NCI-H1105 treated with DMSO at 0.1 percent for 48 hours (cell line): Measurements from ENCODE around the gene RITA1.
A peak's percentile ranks its signal among the peaks of the same experiment; 100 is the strongest.
"Not testable (repeated sequence)": the region's sequence is repeated elsewhere in the genome, so short reads cannot be mapped to it uniquely, and the experiment has no call there.

ENCODE experiments used
- DNase-seq: peaks from one replicate; lab custom pipeline; 2025; lab: John Stamatoyannopoulos, UW

The RITA1 gene

DNA sequence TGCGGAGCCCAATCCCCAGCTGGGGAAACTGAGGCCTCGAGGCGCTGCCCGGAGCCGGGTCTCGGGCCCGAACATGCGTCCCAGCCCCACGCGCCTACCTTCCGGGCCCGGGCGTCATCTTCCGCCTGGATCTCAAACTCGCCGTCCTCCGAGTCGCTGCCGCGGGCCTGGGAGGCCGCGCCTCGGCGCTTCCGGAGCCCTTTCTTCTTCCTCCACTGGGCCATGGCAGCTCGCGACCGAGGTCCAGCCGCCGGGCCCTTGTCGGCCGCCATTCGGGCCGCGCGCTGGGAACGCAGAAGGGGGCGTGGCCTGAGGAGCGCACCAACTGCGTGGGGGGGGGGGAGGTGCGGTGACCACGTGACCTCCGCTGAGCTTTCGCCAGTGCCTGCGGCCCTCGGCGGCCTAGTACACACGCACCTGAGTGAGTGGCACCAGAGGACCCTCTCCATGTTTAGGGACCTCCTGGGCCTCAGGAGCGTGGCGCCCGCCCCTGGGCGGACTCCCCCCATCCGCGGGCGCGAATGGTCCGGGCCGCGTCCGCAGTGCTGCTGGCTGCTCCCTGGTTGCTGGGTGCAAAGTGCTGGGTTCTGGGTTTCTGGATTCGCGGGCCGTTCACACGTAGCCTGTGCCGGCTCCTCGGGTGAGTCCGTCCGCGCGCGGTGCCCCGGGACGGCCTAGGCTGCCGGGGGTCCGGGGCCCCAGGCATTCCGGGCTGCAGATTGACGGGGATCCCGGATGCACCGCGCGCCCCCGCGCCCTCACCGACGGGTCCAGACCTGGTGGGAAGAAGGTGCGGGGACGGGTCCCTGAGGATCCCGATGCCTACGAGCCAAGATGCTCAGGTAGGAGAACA lies at the start of gene RITA1, which contains the start of gene DDX54:
TSS of gene RITA1 (plus strand) at position 542 of the 853 bp plus-strand sequence. CDS start 1,026 bp downstream, outside the sequence.
TSS of gene DDX54 (minus strand) at position 299 of the 853 bp plus-strand sequence. CDS start at position 272, 27 bp downstream.
- peak; percentile 92 for DNase-seq

DNA sequence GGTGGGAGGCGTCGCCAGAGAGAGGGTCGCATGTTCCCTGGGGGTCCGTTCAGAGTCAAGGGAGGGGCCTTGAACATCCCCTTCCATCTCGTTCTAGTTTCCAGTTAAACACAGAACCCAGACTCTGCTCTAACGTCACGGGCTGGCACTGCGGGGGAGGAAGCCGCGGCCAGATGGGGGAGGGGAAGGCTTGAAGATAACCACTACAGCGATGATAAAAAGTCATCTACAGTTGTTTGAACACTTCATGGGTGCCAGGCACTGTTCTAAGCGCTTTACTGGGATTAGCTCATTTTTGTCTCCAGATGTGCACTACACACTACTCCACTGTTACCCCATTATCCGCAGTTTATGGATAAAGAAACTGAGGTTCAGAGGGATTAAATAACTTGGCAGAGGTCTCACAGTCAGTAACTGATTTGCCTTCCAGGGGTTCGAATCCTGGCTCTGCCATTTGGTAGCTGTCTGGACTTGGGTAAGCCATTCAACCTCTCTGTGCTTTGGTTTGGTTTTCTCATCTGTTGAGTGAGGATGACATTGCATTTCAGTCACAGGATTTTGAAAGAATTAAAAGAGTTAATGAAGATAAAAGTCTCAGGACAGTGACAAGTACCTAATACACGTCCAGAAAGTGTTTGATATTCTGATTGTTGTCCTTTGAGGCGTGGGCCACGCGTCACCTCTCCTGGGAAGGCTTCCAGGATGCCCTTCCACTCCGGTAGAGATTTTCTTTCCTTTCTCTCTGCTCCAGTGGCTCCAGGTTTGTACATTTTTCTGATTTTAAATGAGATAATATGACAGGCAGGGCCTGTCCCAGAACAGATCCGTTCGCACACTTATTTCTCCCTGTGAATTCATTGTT lies 49.2 kb upstream of the RITA1 start:
- no peak for DNase-seq

- no peak for DNase-seq
Measured at GRCh38 chr12:113136990-113137511, 48.5 kb upstream of the RITA1 start.

DNA sequence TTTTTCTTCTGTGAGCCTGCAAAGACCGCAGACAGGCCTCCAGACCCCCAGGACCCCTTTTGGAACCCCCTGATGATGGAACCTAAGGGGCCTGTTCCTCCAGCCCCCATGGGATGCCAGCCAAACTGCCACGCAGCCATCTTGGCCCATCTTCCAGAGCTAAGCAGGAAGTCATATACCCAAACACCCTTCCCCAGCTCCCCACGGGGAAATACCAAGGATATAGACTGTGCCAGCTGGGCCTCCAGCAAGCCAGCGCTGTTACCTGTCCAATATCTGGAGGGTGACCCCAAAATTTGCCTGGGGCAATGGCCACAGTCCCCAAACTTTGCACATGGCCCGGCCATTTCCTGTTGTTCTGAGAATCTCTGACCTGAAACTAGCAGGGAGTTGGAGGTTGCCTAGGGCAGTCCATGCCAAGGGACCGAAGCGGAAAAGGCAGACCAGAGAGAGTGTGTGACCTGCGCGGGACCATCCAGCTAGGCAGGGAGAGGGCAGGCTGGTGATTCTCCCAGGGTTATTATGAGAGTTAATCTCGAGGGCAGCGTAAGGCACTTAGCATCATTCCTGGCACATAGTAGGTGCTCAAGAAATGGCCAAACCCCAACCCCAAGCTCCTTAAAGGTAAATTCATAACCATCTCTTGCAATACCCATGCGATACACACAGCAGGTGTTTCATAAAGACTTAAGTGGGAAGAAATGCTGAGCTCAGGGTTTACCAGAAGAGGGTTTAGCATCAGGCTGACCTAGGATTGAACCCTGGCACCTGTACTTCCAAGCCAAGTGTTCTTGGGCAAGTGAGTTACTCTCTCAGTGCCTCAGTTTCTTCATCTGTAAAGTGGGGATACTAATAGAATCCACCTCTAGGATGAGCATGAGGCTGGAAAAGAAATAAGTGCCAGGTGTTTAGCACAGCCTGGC lies 47.4 kb upstream of the RITA1 start:
- no peak for DNase-seq

DNA sequence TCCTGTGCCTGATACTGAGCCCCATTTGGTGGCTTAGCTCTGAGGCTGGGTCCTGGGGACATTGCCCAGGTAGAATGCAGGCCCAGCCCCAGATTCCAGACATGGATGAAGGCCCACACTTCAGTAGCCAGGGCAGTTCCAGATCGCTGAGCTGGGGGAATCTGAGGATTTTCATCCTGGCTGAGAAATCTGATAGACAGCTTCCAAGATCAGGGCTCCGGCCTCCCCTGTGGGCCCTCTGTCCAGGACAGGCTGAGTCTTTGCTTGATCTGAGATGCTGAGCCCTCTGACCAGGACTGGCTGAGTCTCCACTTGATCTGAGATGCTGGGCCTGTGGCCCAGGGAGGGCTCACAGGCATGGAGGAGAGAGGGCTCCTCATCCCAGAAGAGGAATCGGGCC lies 46.7 kb upstream of the RITA1 start:
- no peak for DNase-seq

GRCh38 chr12:113140706-113141105 lies 44.8 kb upstream of the RITA1 start:
- no peak for DNase-seq

GRCh38 chr12:113141716-113142115 lies 43.8 kb upstream of the RITA1 start:
- DNase-seq, result not testable (repeated sequence)

DNA sequence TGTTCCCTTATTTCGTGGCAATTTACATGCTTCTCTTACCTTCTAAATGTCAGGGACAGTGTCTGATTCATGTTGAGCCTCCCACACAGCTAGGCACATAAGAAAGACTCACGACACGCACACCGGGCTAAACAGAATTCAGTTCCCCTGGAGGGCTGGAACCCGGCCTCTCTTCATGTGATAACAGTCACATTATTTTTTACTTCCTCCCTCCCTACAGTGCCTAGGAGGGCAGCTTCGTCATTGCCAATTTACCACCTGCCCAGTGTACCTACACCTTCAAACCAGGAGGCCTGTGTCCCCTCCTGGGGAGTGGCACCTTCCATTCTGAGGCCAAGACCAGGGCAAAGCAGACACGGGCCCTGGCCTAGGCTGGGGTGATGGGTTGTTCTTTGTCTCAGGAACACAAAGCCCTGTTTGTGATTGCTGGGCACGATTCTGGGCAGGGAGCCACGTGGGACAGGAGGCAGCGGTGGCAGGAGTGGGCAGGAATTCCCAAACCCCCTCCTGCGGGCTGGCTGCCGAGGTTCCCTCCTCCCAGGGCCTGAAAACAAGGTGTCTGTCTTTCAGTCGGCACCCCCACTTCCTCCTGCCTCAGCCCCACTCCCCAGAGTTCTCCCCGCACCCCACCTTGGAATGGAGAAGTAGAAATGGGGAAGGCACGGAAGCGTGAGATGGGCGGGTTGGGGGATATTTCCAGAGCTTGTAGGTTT lies 43.2 kb upstream of the RITA1 start:
- no peak for DNase-seq

GRCh38 chr12:113142886-113143332 lies 42.6 kb upstream of the RITA1 start:
- no peak for DNase-seq

DNA sequence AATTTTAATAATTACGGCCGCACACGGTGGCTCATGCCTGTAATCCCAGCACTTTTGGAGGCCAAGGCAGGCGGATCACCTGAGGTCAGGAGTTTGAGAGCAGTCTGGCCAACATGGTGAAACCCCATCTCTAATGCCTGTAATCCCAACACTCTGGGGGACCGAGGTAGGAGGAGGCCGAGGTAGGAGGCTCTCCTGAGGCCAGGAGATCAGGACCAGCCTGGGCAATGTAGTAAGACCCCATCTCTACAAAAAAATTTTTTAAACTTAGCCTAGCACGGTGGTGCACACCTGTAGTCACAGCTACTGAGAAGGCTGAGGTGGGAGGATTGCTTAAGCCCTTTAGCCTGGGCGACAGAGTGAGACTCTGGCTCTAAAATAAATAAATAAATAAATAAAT lies 41.6 kb upstream of the RITA1 start:
- DNase-seq, result no peak

DNA sequence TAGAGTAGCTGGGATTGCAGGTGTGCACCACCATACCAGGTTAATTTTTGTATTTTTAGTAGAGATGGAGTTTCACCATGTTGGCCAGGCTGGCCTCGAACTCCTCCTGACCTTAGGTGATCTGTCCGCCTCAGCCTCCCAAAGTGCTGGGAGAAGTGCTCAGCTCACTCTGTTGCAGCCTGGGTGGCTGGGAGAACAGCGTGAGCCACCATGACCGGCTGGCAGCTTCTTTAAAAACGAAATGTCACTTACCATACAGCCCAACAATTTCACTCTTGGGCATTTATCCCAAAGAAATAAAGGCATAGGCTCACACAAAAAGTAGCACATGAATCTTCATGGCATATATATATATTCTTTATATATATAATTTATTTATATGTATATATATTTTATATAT lies 40.7 kb upstream of the RITA1 start:
- DNase-seq, result no peak

DNA sequence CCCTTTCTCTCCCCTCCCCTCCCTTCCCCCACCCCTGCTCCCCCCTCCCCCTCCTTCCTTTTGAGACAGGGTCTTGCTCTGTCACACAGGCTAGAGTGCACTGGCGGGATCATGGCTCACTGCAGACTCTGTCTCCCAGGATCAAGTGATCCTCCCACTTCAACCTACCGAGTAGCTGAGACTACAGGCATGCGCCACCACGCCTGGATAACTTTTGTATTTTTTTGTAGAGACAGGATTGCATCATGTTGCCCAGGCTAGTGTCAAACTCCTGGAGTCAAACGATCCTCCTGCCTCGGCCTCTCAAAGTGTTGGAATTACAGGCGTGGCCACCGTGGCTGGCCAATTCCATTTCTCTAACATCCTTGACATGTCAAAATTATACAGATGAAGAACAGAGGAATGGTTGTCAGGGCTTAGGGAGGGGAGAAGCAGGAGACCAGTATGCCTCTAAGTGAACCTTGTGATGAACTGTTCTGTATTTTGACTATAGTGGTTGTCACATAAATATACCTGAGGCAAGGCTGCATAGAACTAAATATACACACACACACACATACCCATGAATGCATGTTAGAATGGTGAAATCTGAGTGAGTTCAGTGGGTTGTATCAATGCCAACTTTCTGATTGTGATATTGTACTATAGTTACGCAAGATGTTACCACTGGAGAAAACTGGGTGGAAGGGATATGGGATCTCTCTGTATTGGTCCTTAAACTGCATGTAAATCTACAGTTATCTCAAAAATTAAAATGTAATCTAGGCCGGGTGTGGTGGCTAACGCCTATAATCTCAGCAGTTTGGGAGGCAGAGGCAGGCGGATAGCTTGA lies 39.6 kb upstream of the RITA1 start:
- no peak for DNase-seq

GRCh38 chr12:113146999-113147398 lies 38.5 kb upstream of the RITA1 start:
- no peak for DNase-seq

DNA sequence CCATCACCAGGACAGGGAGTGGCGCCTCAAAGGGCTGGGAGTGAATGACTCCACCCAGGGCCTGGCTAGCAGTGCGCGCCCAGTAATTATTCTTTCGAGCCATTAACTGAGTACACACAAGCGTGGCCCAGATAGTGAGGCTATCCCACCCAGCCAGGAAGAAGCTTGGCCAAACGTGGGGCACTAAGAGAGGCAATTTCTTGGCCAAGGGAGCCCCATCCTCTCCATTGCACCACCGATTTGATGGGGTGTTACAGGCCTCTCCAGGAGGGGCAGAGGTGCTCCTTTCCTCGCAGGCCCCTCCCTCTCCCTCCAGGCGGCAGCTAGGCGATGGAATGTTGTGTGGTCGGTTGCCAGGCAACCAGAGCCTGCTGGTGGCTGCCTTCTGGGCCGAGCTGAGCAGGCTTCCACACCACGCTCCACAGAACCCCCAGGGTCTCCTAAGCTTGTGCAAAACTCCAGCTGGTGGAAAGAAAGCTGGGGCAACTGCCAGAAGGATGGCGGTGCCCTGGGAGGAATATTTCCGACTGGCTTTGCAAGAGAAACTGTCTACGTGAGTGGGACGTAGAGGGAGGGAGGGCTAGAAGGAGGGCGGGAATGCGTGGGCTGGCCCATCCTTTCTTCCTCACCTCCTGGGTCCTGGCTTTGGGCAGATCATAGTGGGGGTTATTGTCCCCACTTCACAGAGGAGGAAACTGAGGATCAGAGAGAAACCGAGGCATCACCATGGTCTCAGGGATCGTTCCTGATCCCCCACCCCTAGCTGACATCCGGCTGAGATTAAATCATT lies 36.0 kb upstream of the RITA1 start, which contains the start of gene CFAP73:
TSS of gene CFAP73 (plus strand) at position 364 of the 790 bp plus-strand sequence. CDS start at position 498, 134 bp downstream.
- peak; percentile 67 for DNase-seq

- DNase-seq, result no peak
Measured at GRCh38 chr12:113151655-113152054, 33.9 kb upstream of the RITA1 start.

GRCh38 chr12:113152196-113152834 lies 33.2 kb upstream of the RITA1 start:
- no peak for DNase-seq

- peak; percentile 82 for DNase-seq
Measured at GRCh38 chr12:113152835-113153814, 32.4 kb upstream of the RITA1 start.
